ENCODE data around the gene ABCG4. TPM values are rescaled to one million over a fixed set of nuclear protein-coding genes. Genes with fewer than 3 reads are reported as not detected.

ABCG4 gene
- total and polyA plus RNA-seq, 4 donors, result 0.03 to 0.17 (median 0.05) TPM; not detected in 1

DNA sequence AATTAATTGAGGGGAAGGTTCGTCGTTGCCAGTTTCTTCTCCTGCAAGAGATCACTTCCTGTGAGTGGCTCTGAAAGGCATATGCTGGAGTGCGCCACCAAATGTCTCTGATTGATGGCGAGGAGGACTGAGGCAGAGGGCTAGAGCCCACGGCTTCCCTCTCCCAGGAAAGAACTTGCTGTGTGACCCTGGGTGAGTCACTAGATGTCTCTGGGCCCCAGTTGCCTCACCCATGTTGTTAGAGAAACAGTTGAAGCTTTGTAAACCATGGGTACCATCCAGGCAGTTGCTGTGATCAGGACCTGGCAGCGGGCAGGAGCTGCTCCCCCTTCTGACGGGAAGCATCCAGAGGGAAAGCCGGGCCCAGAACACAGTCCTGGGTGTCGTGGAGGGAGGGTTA, 3.2 kb downstream of the ABCG4 start:
- TF ChIP-seq, protein P1, sequence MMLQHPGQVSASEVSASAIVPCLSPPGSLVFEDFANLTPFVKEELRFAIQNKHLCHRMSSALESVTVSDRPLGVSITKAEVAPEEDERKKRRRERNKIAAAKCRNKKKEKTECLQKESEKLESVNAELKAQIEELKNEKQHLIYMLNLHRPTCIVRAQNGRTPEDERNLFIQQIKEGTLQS (IDR thresholded peaks at IDR 0.05), result no peak
- no peak for TF ChIP-seq SP1 (IDR thresholded peaks at IDR 0.05)
- TF ChIP-seq NR2F2 (IDR thresholded peaks at IDR 0.05), result no peak
- TF ChIP-seq TAF1 (conservative IDR thresholded peaks at IDR 0.05), result no peak
- TF ChIP-seq RXRA (IDR thresholded peaks at IDR 0.05), result no peak
- Histone ChIP-seq H3K4me1 (ENCODE audit: control insufficient read depth in 4 of 4, insufficient read depth in 4 of 4, low read length in 3 of 4) (peaks cover 2 to 16% (median 9%) of the 10 kb centered on the region in 4 donors), H3K27ac (ENCODE audit: low read depth in 1 of 2, low read length in 2 of 2) (no peak overlapping the region), H3K36me3 (ENCODE audit: control insufficient read depth in 4 of 4, insufficient read depth in 3 of 4, low read depth in 1 of 4, low read length in 3 of 4) (no peaks in the 10 kb centered on the region), H3K4me3 (ENCODE audit: low read depth in 1 of 3, low read length in 3 of 3) (no peak overlapping the region), H3K9me3 (ENCODE audit: control insufficient read depth in 4 of 4, low read length in 3 of 4) (no peaks in the 10 kb centered on the region), H3K27me3 (ENCODE audit: control insufficient read depth in 4 of 4, insufficient read depth in 4 of 4, low read length in 3 of 4) (peaks cover 0 to 4% (median 0%) of the 10 kb centered on the region in 4 donors), H3K9ac (ENCODE audit: low read depth in 1 of 2, low read length in 2 of 2) (no peak overlapping the region)
- 86% methylated on average over 9 of the region's 9 CpGs for WGBS
- no peak for DNase-seq (ENCODE audit: low spot score)

DNA sequence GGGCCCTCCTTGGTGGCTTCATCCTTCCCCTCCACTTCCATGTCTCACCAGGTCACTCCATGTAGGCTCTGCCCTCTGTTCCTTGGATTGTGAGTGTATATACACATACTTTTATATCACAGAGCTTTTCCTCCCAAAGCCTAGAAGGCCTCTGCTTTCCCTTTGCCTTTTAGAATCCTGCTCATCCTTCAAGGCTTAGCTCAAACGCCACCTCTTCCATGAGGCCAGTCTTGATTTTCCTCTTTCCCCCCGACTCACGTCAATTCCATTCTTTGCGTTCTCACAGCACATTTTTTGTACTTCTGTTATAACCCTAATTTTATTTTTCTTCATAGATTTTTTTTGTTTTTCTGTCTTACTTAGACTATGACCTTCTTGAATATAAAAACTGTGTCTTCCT, 3.8 kb downstream of the ABCG4 start:
- TF ChIP-seq, protein P2, sequence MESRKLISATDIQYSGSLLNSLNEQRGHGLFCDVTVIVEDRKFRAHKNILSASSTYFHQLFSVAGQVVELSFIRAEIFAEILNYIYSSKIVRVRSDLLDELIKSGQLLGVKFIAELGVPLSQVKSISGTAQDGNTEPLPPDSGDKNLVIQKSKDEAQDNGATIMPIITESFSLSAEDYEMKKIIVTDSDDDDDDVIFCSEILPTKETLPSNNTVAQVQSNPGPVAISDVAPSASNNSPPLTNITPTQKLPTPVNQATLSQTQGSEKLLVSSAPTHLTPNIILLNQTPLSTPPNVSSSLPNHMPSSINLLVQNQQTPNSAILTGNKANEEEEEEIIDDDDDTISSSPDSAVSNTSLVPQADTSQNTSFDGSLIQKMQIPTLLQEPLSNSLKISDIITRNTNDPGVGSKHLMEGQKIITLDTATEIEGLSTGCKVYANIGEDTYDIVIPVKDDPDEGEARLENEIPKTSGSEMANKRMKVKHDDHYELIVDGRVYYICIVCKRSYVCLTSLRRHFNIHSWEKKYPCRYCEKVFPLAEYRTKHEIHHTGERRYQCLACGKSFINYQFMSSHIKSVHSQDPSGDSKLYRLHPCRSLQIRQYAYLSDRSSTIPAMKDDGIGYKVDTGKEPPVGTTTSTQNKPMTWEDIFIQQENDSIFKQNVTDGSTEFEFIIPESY (IDR thresholded peaks at IDR 0.05), result no peak
- TF ChIP-seq TAF1 (conservative IDR thresholded peaks at IDR 0.05) (no peak), SP1 (IDR thresholded peaks at IDR 0.05) (no peak), RXRA (IDR thresholded peaks at IDR 0.05) (no peak)
- TF ChIP-seq, protein P3, sequence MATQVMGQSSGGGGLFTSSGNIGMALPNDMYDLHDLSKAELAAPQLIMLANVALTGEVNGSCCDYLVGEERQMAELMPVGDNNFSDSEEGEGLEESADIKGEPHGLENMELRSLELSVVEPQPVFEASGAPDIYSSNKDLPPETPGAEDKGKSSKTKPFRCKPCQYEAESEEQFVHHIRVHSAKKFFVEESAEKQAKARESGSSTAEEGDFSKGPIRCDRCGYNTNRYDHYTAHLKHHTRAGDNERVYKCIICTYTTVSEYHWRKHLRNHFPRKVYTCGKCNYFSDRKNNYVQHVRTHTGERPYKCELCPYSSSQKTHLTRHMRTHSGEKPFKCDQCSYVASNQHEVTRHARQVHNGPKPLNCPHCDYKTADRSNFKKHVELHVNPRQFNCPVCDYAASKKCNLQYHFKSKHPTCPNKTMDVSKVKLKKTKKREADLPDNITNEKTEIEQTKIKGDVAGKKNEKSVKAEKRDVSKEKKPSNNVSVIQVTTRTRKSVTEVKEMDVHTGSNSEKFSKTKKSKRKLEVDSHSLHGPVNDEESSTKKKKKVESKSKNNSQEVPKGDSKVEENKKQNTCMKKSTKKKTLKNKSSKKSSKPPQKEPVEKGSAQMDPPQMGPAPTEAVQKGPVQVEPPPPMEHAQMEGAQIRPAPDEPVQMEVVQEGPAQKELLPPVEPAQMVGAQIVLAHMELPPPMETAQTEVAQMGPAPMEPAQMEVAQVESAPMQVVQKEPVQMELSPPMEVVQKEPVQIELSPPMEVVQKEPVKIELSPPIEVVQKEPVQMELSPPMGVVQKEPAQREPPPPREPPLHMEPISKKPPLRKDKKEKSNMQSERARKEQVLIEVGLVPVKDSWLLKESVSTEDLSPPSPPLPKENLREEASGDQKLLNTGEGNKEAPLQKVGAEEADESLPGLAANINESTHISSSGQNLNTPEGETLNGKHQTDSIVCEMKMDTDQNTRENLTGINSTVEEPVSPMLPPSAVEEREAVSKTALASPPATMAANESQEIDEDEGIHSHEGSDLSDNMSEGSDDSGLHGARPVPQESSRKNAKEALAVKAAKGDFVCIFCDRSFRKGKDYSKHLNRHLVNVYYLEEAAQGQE (IDR thresholded peaks at IDR 0.05), result no peak
- Histone ChIP-seq H3K36me3 (ENCODE audit: control insufficient read depth in 4 of 4, insufficient read depth in 3 of 4, low read depth in 1 of 4, low read length in 3 of 4) (no peaks in the 10 kb centered on the region), H3K4me3 (ENCODE audit: low read depth in 1 of 3, low read length in 3 of 3) (no peak overlapping the region), H3K27me3 (ENCODE audit: control insufficient read depth in 4 of 4, insufficient read depth in 4 of 4, low read length in 3 of 4) (peaks cover 0 to 4% (median 0%) of the 10 kb centered on the region in 4 donors), H3K27ac (ENCODE audit: low read depth in 1 of 2, low read length in 2 of 2) (no peak overlapping the region), H3K9me3 (ENCODE audit: control insufficient read depth in 4 of 4, low read length in 3 of 4) (no peaks in the 10 kb centered on the region), H3K9ac (ENCODE audit: low read depth in 1 of 2, low read length in 2 of 2) (no peak overlapping the region), H3K4me1 (ENCODE audit: control insufficient read depth in 4 of 4, insufficient read depth in 4 of 4, low read length in 3 of 4) (peaks cover 2 to 16% (median 9%) of the 10 kb centered on the region in 4 donors)
- no peak for DNase-seq (ENCODE audit: low spot score)
- 89% methylated on average over 4 of the region's 4 CpGs for WGBS

DNA sequence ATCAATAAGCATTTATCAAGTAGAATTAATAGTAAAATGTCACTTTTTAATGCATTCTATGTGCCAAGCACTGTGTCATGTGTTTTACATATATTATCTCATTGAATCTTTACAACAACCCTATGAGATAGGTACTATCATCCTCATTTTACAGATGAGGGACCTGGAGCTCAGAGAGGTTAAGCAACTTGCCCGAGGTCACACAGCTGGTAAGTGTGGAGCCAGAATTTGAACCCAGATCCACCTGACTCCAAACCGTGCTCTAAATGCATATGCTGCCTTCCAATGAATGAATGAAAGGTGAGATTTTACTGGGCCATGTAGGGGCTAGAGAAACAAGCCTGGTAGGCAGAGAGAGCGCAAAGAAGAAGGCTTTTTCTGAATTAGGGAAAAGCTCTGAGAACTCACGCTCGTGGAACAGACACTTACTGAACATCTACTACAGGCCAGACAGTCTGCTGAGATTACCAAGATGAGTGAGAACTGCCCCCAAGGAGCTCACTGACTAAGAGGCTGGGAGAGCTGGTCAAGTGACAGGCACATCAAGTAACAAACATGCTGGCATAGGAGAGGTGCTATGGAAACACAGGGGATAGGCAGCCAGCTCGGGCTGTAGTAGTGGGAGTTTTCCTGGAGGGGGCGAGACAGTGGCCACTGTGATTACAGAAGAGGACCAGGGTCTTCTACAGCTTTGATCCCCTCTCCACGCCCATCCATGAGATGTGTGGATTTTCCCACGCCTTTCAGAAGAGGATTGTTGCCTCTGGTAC, 4.4 kb downstream of the ABCG4 start:
- TF ChIP-seq, protein P4, sequence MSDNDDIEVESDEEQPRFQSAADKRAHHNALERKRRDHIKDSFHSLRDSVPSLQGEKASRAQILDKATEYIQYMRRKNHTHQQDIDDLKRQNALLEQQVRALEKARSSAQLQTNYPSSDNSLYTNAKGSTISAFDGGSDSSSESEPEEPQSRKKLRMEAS (IDR thresholded peaks at IDR 0.05), result no peak
- TF ChIP-seq RXRA (IDR thresholded peaks at IDR 0.05) (no peak), GABPA (IDR thresholded peaks at IDR 0.05 in 1 of 2, conservative IDR thresholded peaks at IDR 0.05 in 1 of 2) (no peak), JUND (IDR thresholded peaks at IDR 0.05) (no peak)
- Histone ChIP-seq H3K27me3 (ENCODE audit: control insufficient read depth in 4 of 4, insufficient read depth in 4 of 4, low read length in 3 of 4) (no peaks in the 10 kb centered on the region), H3K36me3 (ENCODE audit: control insufficient read depth in 4 of 4, insufficient read depth in 3 of 4, low read depth in 1 of 4, low read length in 3 of 4) (no peaks in the 10 kb centered on the region), H3K27ac (ENCODE audit: low read depth in 1 of 2, low read length in 2 of 2) (no peak overlapping the region), H3K9ac (ENCODE audit: low read depth in 1 of 2, low read length in 2 of 2) (no peak overlapping the region), H3K4me3 (ENCODE audit: low read depth in 1 of 3, low read length in 3 of 3) (no peak overlapping the region), H3K9me3 (ENCODE audit: control insufficient read depth in 4 of 4, low read length in 3 of 4) (no peaks in the 10 kb centered on the region), H3K4me1 (ENCODE audit: control insufficient read depth in 4 of 4, insufficient read depth in 4 of 4, low read length in 3 of 4) (peaks cover 2 to 15% (median 9%) of the 10 kb centered on the region in 4 donors)
- 84% methylated on average over 9 of the region's 9 CpGs for WGBS
- DNase-seq (ENCODE audit: low spot score), result no peak
